Choroid plexus epithelial cell (primary cell): Measurements from ENCODE around the gene C5orf47.

Experiments
- DNase-seq: peaks from one replicate; pipeline ENCODE4 v3.0.0-alpha.2; 2010; ENCODE audit warnings: low read depth
- H3K4me3 ChIP-seq: 2 replicates; pipeline ENCODE4 v1.5.1; 2011; ENCODE audit warnings: low read depth, mild to moderate bottlenecking, control low read depth, low read length, moderate library complexity
- TF ChIP-seq, protein P1 (sequence below): conservative IDR thresholded peaks from 2 replicates; pipeline ENCODE4 v1.5.1; 2011; ENCODE audit warnings: low read depth, mild to moderate bottlenecking, control low read depth, inconsistent platforms, low read length, moderate library complexity

The C5orf47 gene

DNA sequence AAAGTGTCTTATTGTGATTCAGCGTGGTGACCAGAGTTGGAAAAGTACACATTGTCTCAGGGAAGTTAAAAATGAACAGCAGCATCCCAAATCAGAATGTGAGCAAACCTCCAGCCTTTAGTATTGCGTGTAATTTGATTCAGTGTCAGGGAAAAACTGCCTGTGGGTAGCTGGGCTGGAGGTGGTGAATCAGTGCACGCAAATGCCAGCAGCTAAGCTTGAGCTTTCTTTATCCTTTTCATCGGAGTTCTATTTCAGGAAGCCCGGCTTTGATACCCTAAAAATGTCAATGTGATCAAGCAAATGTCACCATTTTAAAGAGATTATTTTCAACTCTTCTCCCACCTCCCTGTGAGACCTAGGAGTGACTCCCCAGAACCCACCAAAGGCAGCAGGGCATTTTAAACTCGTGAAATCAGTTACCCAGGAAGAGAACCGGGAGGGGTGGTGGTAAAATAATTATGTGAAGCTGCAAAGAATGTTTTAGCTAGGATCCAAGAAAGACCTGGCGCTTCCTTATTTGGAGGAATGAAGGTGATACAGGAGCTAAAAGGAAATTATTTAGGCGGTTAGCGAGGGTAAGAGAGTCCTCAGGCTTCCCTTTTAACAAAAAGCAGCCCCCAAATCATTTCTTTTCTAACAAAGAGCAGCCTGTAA is 25.7 kb upstream of the C5orf47 start:
- peak; percentile 53 for DNase-seq
- H3K4me3 ChIP-seq: no peak overlapping the region
- TF ChIP-seq, protein P1, sequence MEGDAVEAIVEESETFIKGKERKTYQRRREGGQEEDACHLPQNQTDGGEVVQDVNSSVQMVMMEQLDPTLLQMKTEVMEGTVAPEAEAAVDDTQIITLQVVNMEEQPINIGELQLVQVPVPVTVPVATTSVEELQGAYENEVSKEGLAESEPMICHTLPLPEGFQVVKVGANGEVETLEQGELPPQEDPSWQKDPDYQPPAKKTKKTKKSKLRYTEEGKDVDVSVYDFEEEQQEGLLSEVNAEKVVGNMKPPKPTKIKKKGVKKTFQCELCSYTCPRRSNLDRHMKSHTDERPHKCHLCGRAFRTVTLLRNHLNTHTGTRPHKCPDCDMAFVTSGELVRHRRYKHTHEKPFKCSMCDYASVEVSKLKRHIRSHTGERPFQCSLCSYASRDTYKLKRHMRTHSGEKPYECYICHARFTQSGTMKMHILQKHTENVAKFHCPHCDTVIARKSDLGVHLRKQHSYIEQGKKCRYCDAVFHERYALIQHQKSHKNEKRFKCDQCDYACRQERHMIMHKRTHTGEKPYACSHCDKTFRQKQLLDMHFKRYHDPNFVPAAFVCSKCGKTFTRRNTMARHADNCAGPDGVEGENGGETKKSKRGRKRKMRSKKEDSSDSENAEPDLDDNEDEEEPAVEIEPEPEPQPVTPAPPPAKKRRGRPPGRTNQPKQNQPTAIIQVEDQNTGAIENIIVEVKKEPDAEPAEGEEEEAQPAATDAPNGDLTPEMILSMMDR: no peak

DNA sequence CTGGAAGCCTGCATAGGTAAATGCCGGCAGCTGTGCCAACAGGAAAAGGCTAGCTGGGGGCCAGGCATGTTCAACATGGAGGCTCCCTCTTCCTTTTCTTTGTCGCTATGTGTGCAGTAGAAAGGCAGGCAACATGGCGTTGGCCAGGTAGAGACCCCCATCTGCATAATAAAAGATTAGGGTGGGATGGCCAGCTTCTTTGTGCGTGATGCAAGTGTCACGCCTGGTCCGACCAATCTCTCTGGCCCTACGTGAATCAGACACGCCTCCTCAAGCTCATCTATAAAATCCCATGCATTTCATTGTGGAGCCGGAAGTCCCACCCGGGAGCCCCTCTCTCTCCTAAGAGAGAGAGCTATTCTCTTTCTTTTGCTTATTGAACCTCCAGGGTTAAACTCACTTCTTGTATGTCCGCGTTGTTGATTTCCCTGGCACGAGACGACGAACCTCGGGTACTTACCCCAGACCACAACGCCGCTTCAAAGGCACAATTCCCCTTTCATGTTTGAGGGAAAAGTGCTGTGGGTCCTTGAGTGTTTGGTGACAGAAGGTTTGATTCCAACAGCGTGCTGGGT is 25.0 kb upstream of the C5orf47 start:
- TF ChIP-seq, protein P1: no peak
- H3K4me3 ChIP-seq: no peak overlapping the region
- DNase-seq: no peak

DNA sequence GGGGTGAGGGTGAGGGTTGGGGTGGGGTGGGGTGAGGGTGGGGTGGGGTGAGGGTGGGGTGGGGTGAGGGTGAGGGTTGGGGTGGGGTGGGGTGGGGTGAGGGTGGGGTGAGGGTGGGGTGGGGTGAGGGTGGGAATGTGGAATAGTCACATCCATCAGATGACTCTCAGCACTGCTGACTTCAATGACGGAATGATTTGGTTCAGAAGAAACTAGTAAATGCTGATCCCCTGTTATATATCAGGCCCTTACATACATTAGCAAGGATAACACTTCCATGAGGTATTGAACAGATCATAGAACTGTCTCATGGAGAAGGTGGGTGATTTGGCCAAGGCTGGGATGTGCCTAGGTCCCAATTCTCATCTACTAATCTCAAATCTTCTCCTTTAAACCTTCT is 24.5 kb upstream of the C5orf47 start:
- TF ChIP-seq, protein P1: no peak
- no peak overlapping the region for H3K4me3 ChIP-seq
- no peak for DNase-seq

DNA sequence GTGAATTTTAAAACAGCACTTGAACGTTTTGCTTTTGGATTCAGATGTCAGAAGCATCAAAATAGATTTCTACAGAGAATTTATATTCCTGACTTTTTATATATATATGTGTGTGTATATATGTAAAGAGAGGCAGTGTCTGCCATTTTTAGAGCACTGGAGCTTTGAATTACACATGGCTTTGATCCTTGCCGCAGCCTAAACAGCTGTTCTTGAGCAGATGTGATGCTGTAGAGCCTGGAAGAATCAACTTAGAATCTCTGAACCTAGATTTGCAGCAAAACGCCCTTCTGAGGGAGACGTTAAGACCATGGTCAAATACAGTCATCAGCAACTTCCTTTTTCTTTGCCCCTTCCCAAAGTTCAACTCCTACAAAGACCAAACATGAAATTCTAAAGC is 21.7 kb upstream of the C5orf47 start:
- no peak for DNase-seq
- no peak overlapping the region for H3K4me3 ChIP-seq
- TF ChIP-seq, protein P1: no peak

DNA sequence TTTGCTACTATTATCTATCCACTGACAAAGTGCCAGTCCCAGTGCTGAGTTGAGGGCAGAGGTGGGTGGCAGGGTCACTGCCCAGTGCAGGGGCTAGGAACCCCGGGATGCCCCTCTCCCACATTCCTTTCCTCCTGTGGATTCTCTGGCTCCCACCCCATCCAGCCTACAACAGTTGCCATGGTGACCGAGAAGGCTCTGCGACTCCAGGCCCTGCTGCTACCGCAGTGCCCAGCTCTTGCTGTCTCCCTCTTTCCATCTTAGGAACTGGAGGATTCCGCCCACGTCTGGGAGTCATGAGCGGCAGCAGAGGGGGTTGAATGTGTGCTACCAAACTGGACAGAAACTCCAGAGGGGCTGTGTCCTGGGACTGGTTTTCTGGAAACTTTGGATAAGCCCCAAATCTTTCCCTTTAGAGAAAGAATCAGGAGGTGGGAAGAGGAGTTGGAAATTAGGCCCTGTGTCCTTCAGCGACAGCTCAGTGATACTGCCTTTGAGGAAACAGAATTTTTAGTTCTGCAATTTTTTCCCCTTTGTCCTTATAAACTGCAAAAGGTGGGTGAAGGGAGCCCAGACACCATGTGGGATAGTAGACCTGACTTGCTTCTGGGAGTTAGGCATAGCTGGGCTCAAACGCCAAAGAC is 20.7 kb upstream of the C5orf47 start:
- DNase-seq: no peak
- TF ChIP-seq, protein P1: no peak
- no peak overlapping the region for H3K4me3 ChIP-seq

DNA sequence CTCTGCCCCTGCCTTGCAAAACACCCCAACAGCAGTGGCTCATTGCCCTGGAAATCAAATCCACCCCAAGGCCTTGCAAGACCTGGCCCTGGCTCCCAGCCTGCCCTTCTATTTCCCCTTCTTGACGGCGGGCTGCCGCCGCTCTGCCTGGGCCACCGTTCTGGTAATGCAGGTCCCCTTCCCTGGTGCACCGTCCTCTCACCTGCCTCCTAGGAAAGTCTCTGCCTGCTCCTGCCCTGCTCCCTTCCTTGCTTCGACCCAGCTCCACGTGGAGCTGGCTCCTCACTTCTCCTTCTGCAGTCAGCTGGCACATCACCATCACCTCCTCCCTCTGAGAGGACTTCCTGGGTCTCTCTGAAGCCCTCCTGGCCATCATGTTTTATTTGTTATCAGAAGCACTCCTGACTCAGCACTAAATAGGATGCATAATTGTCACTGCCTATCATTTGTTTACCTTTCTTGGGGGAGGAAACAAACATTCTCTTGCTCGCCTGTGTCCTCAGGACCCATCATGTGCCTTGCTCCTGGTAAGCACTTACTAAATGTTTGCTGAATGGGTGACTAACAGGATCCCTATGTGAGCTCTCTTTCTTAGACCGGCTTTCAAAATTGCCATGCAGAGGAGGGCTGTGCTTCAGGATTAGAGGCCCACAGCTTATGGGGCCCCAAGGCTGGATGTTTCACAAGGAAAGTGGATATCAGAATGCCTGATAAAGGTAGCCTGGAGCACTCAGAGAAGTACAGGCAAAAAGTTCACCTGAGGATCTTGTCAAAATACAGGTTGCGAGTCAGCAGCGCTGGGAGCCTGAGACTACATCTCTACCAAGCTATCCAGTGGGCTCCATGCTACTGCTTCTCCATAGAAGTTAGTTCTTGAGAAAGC is 19.6 kb upstream of the C5orf47 start:
- DNase-seq: peak; percentile 82
- TF ChIP-seq, protein P1: no peak
- no peak overlapping the region for H3K4me3 ChIP-seq
